Fibroblast of the aortic adventitia (primary cell): Measurements from ENCODE around the gene FCN2. TPM values are rescaled to one million over a fixed set of nuclear protein-coding genes. Genes with fewer than 3 reads are reported as not detected.

Source experiments
- DNase-seq: peaks from one replicate; pipeline ENCODE4 v3.0.0-alpha.2; 2010; ENCODE audit warnings: low read depth
- H3K4me3 ChIP-seq: 2 replicates; pipeline ENCODE4 v1.5.1; 2011; ENCODE audit warnings: low read depth, mild to moderate bottlenecking, control low read depth, low read length, moderate library complexity
- total RNA-seq: library from RNA; depleted of rRNA; stranded (reverse); fragments of >200 nt; gene quantifications from 2 replicates; pipeline ENCODE4 v1.2.3, GENCODE V29; 2012; ENCODE audit warnings: low replicate concordance
- TF ChIP-seq, protein P1 (sequence below): IDR thresholded peaks from 2 replicates; pipeline ENCODE4 v1.5.1; 2011; ENCODE audit warnings: mild to moderate bottlenecking, low read length, control low read depth, inconsistent platforms; ENCODE audit not compliant: insufficient read depth

Gene FCN2
- total RNA-seq, 1 donor: not detected

DNA sequence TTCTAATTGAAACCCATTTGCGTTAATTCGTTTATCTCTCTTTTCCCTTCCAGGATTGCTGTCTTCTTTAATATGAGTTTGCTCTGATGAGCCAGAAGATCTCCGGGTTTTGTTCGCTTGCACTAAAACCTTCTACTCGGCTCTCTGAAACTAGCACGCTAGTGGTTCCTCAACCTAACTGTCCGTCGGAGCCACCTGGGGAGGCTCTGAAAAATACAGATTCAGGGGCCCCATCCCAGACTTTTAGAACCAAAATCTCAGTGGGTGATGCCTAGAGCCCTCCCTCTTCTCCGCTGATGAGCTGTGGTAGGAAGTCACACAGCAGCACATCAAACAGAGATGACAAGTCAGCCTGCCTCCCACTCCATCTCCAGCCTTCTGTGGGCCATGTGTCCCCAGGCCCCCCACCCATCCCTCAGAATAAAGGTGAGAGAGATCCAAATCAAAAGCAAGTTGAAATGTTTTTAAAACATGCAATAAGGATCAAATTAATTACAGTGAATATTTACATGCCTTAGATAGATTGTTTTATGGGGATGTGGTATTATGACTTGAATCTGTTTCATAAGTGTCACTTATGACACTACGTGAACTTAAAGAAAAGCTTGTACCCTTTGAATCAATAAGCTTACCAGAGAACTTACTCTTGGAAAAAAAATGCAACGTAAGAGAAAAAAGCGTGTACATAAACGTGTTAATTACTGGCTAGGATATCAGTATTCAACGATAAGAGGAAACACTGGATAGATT is 16.4 kb downstream of the FCN2 start:
- TF ChIP-seq, protein P1, sequence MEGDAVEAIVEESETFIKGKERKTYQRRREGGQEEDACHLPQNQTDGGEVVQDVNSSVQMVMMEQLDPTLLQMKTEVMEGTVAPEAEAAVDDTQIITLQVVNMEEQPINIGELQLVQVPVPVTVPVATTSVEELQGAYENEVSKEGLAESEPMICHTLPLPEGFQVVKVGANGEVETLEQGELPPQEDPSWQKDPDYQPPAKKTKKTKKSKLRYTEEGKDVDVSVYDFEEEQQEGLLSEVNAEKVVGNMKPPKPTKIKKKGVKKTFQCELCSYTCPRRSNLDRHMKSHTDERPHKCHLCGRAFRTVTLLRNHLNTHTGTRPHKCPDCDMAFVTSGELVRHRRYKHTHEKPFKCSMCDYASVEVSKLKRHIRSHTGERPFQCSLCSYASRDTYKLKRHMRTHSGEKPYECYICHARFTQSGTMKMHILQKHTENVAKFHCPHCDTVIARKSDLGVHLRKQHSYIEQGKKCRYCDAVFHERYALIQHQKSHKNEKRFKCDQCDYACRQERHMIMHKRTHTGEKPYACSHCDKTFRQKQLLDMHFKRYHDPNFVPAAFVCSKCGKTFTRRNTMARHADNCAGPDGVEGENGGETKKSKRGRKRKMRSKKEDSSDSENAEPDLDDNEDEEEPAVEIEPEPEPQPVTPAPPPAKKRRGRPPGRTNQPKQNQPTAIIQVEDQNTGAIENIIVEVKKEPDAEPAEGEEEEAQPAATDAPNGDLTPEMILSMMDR: no peak
- H3K4me3 ChIP-seq: no peak overlapping the region
- DNase-seq: no peak

DNA sequence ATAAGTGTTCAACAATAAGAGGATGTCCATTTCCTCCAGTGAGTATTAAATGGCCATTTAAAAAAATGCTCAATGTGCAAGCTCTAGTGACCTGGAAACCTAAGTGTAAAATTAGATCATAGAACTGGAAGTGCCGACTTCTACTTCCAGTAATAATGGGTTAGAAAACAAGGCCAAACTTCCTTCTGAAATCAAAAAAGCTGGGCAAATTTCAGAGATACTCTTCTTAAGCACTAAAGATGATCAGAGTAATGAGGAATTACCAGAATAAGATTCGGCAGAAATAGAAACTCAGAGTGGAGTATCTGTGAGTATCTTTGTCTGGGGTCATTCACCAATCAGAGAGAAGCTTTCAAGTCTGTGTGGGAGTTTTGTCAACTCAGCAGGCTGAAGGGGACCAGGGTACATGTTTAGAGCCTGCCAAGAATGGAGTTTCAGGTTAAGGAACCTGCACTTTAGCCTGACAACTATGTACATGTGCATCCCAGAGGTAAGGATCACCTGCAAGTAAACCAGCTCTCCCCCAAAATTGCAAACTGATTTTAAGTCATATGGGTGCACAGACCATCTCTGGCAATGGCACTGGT is 17.1 kb downstream of the FCN2 start:
- no peak for DNase-seq
- TF ChIP-seq, protein P1: no peak
- no peak overlapping the region for H3K4me3 ChIP-seq

DNA sequence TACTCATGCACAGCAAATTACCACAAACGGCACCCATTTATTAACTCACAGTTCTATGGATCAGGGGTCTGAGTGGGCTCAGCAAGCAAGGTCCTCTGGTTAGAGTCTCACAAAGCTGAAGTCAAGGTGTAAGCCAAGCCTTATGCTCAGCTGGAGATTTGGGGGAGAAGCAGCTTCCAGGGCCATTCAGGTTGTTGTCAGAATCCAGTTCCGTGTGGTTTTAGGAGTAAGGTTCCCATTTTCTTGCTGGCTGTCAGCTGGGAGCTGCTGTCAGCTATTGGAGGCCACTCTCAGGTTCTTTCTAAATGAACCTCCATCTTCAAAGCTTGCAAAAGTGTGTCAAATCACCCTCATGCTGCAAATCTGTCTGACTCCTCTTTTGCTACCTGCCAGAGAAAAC is 17.7 kb downstream of the FCN2 start:
- no peak overlapping the region for H3K4me3 ChIP-seq
- TF ChIP-seq, protein P1: no peak
- no peak for DNase-seq

DNA sequence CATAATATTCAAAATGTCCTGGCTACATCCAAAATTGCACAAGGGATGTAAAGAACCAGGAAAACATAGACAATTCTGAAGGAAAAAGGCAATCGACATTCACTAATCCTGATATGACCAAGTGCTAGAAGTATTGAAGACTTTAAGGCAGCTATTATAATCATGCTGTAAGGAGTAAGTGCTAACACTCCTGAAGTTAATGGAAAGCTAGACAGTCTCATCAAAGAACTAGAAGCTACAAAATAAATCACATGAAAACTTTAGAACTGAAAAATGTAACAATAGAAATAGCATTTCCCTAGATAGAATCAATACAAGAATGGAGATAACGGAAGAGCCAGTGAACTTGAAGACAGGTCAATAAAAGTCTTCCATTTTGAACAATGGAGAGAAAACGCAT is 18.6 kb downstream of the FCN2 start:
- no peak overlapping the region for H3K4me3 ChIP-seq
- TF ChIP-seq, protein P1: no peak
- no peak for DNase-seq

DNA sequence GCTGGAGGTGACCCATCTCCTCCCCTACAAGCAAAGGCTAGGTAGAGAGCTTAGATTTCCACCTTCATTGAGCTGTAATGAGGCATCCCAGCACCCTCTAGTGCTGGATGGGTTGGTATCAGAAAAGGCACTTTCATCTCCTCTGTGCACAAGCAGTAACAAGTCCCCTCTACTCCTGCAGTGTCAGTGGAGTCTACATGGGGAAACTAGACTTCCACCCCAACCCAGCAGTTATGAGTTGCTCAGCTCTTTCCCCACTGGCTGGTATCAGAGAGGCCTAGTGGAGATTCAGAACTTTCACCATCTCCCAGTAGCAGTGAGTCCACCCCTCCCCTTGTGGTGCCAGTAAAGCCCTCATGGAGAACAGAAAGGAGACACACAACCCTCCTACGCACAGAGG is 19.2 kb downstream of the FCN2 start:
- DNase-seq: no peak
- H3K4me3 ChIP-seq: no peak overlapping the region
- TF ChIP-seq, protein P1: no peak

DNA sequence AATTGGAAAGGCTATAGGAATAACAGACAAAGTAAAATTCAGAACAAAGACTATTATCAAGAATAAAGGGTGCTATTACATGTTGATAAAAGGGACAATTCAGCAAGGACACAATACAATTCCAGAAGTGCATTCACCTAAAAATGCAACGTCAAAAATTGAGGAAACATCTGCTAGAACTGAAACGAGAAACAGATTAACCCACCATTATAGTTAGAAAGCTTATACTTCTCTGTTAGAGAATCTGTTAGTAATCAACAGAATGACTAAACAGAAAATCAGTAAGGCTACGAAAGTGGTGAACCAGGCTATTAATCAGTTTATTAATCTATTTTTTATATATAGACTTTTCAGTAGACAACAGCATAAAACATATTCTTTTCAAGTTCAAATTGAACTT is 22.3 kb downstream of the FCN2 start:
- no peak for DNase-seq
- TF ChIP-seq, protein P1: no peak
- no peak overlapping the region for H3K4me3 ChIP-seq
